GM19099 (cell line): ENCODE data around the gene CNTFR.

Source experiments
- POLR2A ChIP-seq: IDR thresholded peaks from 3 replicates; pipeline ENCODE4 v1.6.1; 2011; ENCODE audit warnings: low read depth; ENCODE audit not compliant: insufficient read length; ENCODE audit errors: extremely low read depth

CNTFR gene

GRCh38 chr9:34547960-34548611 is 41.4 kb downstream of the CNTFR start:
- TF ChIP-seq POLR2A: no peak

- no peak for TF ChIP-seq POLR2A
Observed at GRCh38 chr9:34546834-34547827, 42.4 kb downstream of the CNTFR start.

DNA sequence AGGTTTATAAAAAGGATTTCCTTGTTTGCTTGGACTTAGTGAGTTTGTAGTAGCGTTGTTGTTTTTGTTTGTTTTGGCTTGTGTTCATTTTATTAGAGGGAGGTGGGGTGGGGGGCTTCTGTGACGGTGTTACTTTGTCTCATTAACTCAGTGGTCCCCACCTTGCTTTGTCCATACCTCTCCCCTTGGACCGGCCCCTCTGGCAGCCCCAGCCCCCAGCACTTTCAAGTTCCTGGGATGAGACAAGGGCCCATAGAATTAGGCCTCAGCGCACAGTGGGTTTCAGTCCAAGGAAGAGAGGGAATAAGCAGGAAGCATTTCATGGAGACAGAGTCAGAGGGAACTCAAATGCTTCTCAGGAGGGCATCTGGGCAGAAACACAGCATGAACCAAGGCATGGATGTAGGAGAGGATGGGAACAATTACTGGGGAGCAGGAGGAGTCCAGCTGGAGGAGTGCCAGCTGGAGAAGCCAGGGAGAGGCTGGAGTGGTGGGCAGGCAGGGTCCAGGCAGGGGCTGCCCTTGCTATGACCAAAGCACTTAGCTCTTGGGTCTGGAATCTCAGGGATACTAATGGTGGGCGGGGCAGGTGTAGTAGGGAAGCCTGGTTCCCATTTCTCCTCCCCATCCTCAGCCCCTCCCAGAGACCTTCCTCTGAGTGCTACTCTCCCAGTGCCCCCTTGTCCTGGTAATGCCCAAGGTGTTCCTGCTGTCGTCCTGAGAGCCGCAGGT is 43.3 kb downstream of the CNTFR start:
- TF ChIP-seq POLR2A: no peak

- no peak for TF ChIP-seq POLR2A
Observed at GRCh38 chr9:34545497-34545896, 44.0 kb downstream of the CNTFR start.

- TF ChIP-seq POLR2A: no peak
Observed at GRCh38 chr9:34544035-34544434, 45.5 kb downstream of the CNTFR start.

DNA sequence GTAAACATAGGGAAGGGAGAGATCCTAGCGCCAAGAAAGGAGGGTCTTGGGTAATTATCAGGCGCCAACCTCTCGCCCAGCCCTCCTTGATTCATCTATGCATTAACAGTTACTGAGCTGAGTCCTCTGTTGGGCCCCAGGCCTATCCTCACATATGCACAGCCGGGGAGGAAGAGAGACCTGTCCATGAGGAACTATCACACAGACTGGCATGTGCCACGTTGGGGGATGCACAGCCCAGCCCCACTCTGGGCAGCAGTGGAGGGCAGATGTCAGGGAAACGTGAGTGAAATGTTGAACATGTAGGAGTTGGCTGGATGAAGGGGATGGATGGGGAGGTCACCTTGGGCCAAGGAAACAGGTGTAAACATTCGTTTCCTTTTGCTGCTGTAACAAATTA is 48.0 kb downstream of the CNTFR start:
- no peak for TF ChIP-seq POLR2A

DNA sequence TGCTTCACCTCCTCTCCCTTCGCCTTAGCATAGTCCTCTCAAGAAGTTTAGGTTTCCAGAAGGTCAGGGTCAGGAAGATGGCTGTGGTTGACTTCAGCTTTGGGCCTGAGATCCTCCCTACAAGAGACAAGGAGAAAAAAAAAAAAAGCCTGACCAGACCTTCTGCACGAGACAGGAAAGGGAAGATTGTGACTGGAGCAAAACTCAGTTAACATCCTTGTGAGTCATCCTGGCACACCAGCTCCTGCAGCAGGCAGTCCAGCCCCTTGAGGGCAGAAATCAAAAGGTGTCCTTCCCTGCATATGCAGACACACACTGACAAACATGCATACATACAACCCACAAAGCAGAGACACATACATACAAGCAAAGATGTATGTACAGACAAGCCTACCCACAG is 48.7 kb downstream of the CNTFR start:
- TF ChIP-seq POLR2A: no peak

DNA sequence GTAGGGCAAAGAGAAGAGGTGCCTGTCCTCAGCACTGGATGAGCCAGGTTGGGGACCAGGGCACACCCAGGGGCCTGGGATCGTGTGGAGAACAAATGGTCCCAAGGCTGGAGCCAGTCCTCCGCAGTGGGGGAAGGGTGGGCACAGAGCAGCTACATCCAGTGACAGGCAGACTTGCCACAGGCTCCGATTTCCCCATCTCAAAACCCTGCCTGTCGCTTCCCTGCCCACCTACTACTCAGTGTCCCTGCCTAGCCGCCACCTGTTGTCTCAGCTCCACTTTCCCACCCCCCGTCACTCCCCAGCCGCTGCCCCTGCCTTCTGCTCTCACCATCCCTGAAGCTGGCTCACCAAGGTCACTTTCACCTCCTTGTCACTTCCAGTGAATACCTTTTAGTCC is 52.8 kb downstream of the CNTFR start:
- TF ChIP-seq POLR2A: no peak

DNA sequence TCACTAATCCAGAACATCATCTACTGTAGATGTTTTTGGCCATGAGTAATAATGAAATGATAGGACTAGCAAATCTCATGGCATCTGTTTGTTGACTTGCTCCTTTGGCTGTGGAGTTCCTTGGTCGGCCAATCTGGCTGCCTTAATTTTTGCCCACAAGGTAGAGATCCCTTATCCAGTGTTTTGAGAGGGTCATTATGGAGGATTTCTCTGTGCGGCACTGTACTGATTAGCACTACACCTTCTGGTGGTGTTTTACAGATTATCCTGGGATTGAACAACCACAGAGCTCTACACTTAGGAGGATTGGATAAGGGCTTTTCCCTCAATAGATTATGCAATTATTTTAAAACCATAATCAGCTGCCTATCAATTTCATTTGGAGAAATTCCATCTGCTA is 63.5 kb downstream of the CNTFR start:
- no peak for TF ChIP-seq POLR2A

GRCh38 chr9:34524349-34524748 is 65.2 kb downstream of the CNTFR start:
- no peak for TF ChIP-seq POLR2A

DNA sequence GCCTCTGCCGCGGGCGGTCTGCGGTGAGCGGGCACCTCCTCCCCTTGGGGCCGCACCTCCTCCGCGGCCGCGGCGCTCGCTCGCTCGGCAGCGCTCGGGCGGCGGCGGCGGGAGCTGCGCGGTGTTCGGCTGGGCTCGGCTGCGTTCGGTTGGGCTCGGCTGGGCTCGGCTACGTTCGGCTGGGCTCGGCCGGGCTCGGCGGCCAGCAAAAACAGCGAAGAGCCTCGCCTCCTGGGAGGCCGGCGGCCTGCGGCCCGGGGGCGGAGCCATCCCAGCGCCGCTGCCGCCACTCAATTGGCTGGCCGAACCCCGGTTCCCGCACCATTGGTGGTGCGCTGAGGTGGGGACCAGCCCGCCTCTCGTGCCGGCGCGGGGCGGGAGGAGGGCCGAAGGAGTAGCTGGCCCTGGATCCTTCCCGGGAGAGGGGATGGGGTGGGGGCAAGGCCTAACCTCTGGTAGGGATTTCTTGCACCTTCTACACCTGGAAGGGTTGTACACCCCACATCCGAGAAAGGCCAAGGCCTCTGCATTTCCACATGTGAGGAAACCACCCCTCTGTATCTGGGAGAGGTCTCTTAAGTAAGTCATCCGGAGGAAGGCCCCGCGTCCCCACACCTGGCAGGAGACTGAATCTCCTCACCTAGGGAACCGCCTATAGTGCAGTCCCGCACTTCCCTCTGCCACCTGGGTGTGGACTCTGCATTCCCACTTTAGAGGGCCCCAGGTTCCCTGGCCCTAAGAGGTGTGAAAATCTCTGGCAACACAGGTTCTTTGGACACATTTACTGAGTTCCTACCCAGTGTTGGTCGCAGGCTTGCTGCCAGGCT is 66.3 kb downstream of the CNTFR start, which contains the start of gene ENHO:
TSS of gene ENHO (minus strand) at position 20 of the 827 bp plus-strand sequence. CDS start 1,295 bp downstream, outside the sequence.
- TF ChIP-seq POLR2A: no peak

DNA sequence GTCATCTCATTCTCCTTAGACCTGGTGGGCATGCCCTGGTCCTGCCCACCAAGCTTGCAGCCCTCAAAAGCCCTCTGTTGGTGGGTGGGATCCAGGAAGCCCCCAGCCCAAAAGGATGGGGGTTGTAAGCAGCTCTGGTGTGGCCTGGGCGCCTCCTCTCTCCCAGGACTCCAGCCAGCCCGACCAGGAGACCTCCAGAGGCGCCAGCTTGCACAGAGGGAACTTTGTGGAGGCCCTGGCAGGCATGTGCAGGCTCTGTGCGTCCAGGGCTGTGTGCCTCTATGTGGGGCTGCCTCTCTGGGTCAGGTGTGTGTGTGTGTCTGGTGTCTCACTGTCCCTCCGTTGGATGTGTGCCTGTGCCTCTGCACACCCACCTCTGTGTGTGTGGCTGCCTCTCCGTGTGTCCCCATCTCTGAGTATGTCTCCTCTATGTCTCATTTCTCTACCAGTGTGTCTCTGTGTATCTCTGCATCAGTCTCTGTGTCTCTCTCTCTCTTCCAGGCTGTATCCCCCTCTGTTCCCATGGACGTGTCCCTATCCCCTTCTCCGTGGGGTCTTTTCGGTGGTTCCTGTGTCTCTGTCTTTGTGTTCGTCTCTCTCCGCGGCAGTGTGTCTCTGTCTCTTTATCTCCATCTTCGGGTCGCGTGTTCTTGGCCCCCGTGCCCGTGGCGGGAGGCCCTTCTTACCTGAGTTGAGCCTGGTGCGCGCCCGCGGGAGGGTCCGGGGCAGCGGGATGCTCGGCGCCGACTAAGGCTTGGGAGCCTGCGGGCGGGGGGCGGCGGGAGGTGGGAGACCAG is 67.2 kb downstream of the CNTFR start:
- TF ChIP-seq POLR2A: no peak

- TF ChIP-seq POLR2A: no peak
Observed at GRCh38 chr9:34521406-34522045, 68.0 kb downstream of the CNTFR start.
